HepG2 (cell line): ENCODE results near the gene CRMP1. TPM values are rescaled to one million over a fixed set of nuclear protein-coding genes. Genes with fewer than 3 reads are reported as not detected.
A peak's percentile ranks its signal among the peaks of the same experiment; 100 is the strongest.

ENCODE experiments used
- ATAC-seq: fragments of 200-7000 bp; cut with Tn5 transposase; 3 replicates; pipeline ENCODE4 v1.9.1; 2020; ENCODE audit warnings: mild to moderate bottlenecking, moderate library complexity
- BruUV-seq: library from RNA; stranded (reverse); fragments of 400-500 nt; replicated peaks from 2 replicates; lab custom pipeline; 2021; lab: Mats Ljungman, UMichigan
- CTCF ChIA-PET: fragments of 300-600 bp; formaldehyde crosslinking; extraction: SDS; loops from one replicate; lab custom pipeline; 2021; ENCODE audit warnings: low total read pairs, inconsistent platforms, low intra/inter-chr PET ratio; lab: Yijun Ruan, JAX
- POLR2A ChIA-PET: fragments of 350-600 bp; sonication (Branson Sonifier 250); formaldehyde crosslinking; loops from one replicate; lab custom pipeline; 2020; ENCODE audit warnings: antibody characterized with exemption, inconsistent platforms; lab: Yijun Ruan, JAX
- DNase-seq: peaks from one replicate; pipeline ENCODE4 v3.0.0-alpha.2; 2015; ENCODE audit warnings: low spot score
- FAIRE-seq: peaks from 3 replicates; lab custom pipeline; 2011; peaks lifted over from hg19 to GRCh38; lab: Jason Lieb, UNC
- H2AFZ ChIP-seq: one replicate; pipeline ENCODE4 v1.6.1; 2011; ENCODE audit warnings: low read length, inconsistent platforms
- H3K27ac ChIP-seq: fragments of 300-600 bp; 3 replicates; pipeline ENCODE4 v1.8.0; 2011; ENCODE audit warnings: mixed run types, mild to moderate bottlenecking, mixed read lengths, low read length, inconsistent platforms; ENCODE audit not compliant: insufficient read depth; ENCODE audit errors: extremely low read length
- H3K27me3 ChIP-seq, 2 experiments: fragments of 200-600 bp in 1 of 2; 2 replicates in 1 of 2; 3 replicates in 1 of 2; pipeline versions ENCODE4 v1.6.0 to v1.8.0; 2011; ENCODE audit warnings: low read length in 2 of 2, mild to moderate bottlenecking in 2 of 2, moderate library complexity in 2 of 2, inconsistent platforms in 1 of 2; ENCODE audit not compliant: insufficient read depth in 2 of 2, control insufficient read depth in 1 of 2
- H3K36me3 ChIP-seq, 2 experiments: fragments of 200-600 bp in 1 of 2; replicated peaks in 1 of 2; 2 replicates in 1 of 2; 3 replicates in 1 of 2; pipeline versions ENCODE4 v1.5.1 to v1.8.0; 2011; ENCODE audit warnings: low read length in 2 of 2, inconsistent platforms in 1 of 2; ENCODE audit not compliant: insufficient read depth in 2 of 2, control insufficient read depth in 1 of 2
- H3K4me1 ChIP-seq: 2 replicates; pipeline ENCODE4 v1.5.1; 2012; ENCODE audit warnings: low read length, inconsistent platforms; ENCODE audit not compliant: insufficient read depth
- H3K4me2 ChIP-seq: 2 replicates; pipeline ENCODE4 v1.6.0; 2011; ENCODE audit warnings: low read depth, low read length, inconsistent platforms
- H3K4me3 ChIP-seq, 3 experiments: fragments of 200-600 bp in 1 of 3; sonication (generic), shearing (Covaris generic) in 1 of 3; replicated peaks in 1 of 3; 2 replicates each; pipeline ENCODE4 v1.5.1; 2011 to 2016; ENCODE audit warnings: low read length in 3 of 3, inconsistent platforms in 2 of 3, low read depth in 2 of 3, mild to moderate bottlenecking in 2 of 3, control low read depth in 1 of 3, mixed read lengths in 1 of 3; ENCODE audit not compliant: insufficient read depth in 1 of 3
- H3K79me2 ChIP-seq: one replicate; pipeline ENCODE4 v1.6.1; 2011; ENCODE audit warnings: low read length, inconsistent platforms; ENCODE audit not compliant: insufficient read depth
- H3K9ac ChIP-seq: 2 replicates; pipeline ENCODE4 v1.6.0; 2011; ENCODE audit warnings: mild to moderate bottlenecking, low read depth, low read length, inconsistent platforms; ENCODE audit not compliant: insufficient read depth
- H3K9me3 ChIP-seq: 2 replicates; pipeline ENCODE4 v1.5.1; 2012; ENCODE audit warnings: mild to moderate bottlenecking, low read length
- H4K20me1 ChIP-seq: 2 replicates; pipeline ENCODE4 v1.6.0; 2011; ENCODE audit warnings: inconsistent platforms, mild to moderate bottlenecking, low read length, moderate library complexity; ENCODE audit not compliant: insufficient read depth
- MAFF ChIP-seq: IDR thresholded peaks from 2 replicates; pipeline ENCODE4 v1.6.1; 2011; ENCODE audit warnings: low read depth, low read length, improper control_type of control experiment
- MAFK ChIP-seq, 2 experiments: IDR thresholded peaks in 1 of 2; conservative IDR thresholded peaks in 1 of 2; 2 replicates each; pipeline ENCODE4 v1.6.1; 2011; ENCODE audit warnings: improper control_type of control experiment in 2 of 2, low read length in 2 of 2
- WGBS: methylation state at CpG from one replicate; pipeline ENCODE4 v1.1.6; 2017; ENCODE audit warnings: low lambda C conversion rate; 5-methylcytosine and 5-hydroxymethylcytosine counted together
- in situ Hi-C: cut with HindIII; loops from 2 replicates; pipeline ENCODE4 v1.10.0; 2017; ENCODE audit warnings: low pct_unique_long_range_greater_than_20kb; ENCODE audit not compliant: extremely low pct_ligation_motif_present
- intact Hi-C: fragments of 100-400 bp; cut with micrococcal nuclease; formaldehyde crosslinking; loops from one replicate; pipeline ENCODE4 v1.10.0; 2022; ENCODE audit not compliant: unreplicated experiment
- polyA plus RNA-seq, 8 experiments: library from polyadenylated mRNA; depleted of rRNA in 3 of 8; stranded (reverse) in 7 of 8; unstranded in 1 of 8; fragments of >200 nt; fragmentation: Illumina TruSeq in 4 of 8; extraction: Trizol in 4 of 8; gene quantifications; 2 replicates each; pipeline versions ENCODE4 v1.2.1 to v1.2.3, GENCODE V29; 2011 to 2016; ENCODE audit warnings: low read depth in 4 of 8, missing spikeins in 1 of 8, mixed read lengths in 1 of 8; ENCODE audit not compliant: insufficient read depth in 1 of 8
- total RNA-seq, 5 experiments: library from RNA; depleted of rRNA; stranded (reverse); fragments of >200 nt; fragmentation: Illumina TruSeq; extraction: Trizol; gene quantifications; 2 replicates each; pipeline ENCODE4 v1.2.3, GENCODE V29; 2016; ENCODE audit warnings: low read depth in 1 of 5
- TF ChIP-seq, protein P1 (sequence below): sonication (generic); formaldehyde crosslinking; IDR thresholded peaks from 2 replicates; pipeline ENCODE4 v1.5.1; 2020; ENCODE audit warnings: missing genetic modification reagents, mild to moderate bottlenecking, borderline replicate concordance
- TF ChIP-seq, protein P2 (sequence below): IDR thresholded peaks from 2 replicates; pipeline ENCODE4 v1.6.1; 2016; ENCODE audit warnings: missing genetic modification reagents, missing compliant biosample characterization

CRMP1 gene
- total and polyA plus RNA-seq, 2 of the 13 experiments (the other 11 are each of a cell fraction or from before 2014, with no cell fraction given), result not detected

GRCh38 chr4:5810770-5811430 is 82.0 kb downstream of the CRMP1 start:
- H3K36me3 ChIP-seq, result peaks cover 6 to 46% of the 10 kb centered on the region in 2 experiments; a peak in 3 of 5 replicates
- no peaks in the 10 kb centered on the region; a peak in 1 of 5 replicates for H3K27me3 ChIP-seq
- TF ChIP-seq, protein P1, sequence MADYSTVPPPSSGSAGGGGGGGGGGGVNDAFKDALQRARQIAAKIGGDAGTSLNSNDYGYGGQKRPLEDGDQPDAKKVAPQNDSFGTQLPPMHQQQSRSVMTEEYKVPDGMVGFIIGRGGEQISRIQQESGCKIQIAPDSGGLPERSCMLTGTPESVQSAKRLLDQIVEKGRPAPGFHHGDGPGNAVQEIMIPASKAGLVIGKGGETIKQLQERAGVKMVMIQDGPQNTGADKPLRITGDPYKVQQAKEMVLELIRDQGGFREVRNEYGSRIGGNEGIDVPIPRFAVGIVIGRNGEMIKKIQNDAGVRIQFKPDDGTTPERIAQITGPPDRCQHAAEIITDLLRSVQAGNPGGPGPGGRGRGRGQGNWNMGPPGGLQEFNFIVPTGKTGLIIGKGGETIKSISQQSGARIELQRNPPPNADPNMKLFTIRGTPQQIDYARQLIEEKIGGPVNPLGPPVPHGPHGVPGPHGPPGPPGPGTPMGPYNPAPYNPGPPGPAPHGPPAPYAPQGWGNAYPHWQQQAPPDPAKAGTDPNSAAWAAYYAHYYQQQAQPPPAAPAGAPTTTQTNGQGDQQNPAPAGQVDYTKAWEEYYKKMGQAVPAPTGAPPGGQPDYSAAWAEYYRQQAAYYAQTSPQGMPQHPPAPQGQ, result no peak
- TF ChIP-seq, protein P2, sequence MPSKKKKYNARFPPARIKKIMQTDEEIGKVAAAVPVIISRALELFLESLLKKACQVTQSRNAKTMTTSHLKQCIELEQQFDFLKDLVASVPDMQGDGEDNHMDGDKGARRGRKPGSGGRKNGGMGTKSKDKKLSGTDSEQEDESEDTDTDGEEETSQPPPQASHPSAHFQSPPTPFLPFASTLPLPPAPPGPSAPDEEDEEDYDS (CRISPR knock-in tag), result no peak
- TF ChIP-seq MAFK (conservative IDR thresholded peaks at IDR 0.05 in 1 of 2, IDR thresholded peaks at IDR 0.05 in 1 of 2; ENCODE audit: low read length in 2 of 2) (peak; percentile 97 to 99), MAFF (peak; percentile 99)
- TF ChIP-seq, all 625 proteins: peak for 2
- H3K4me1 ChIP-seq, result no peaks in the 10 kb centered on the region
- H3K9ac ChIP-seq, result no peak overlapping the region
- peaks cover 3% of the 10 kb centered on the region; the same call in 1 of the 2 replicates for H4K20me1 ChIP-seq
- DNase-seq, result no peak
- H3K4me2 ChIP-seq, result no peak overlapping the region
- in situ Hi-C loops, result loop anchor here (10.0 to 25.0 kb wide), 2 partner anchors 756 to 824 kb away; partner anchors contain the start of gene STK32B
- H3K4me3 ChIP-seq, result no peak overlapping the region
- no TSS peak for BruUV-seq
- ChIA-PET POLR2A (no interaction called here), CTCF (no interaction called here)
- H3K79me2 ChIP-seq, result no peaks in the 10 kb centered on the region
- no peak for ATAC-seq
- no peak overlapping the region for H2AFZ ChIP-seq
- intact Hi-C loops, result no loop called here
- no peaks in the 10 kb centered on the region for H3K9me3 ChIP-seq
- no peak for FAIRE-seq
- 94% methylated on average over 11 of the region's 12 CpGs for WGBS
- no peak overlapping the region for H3K27ac ChIP-seq
